ENCODE results near the gene MRM1.
"Not testable (repeated sequence)": the region's sequence is repeated elsewhere in the genome, so short reads cannot be mapped to it uniquely, and the experiment has no call there.

The MRM1 gene

GRCh38 chr17:36602030-36602748 is 806 bp downstream of the MRM1 start:
- DNase-seq (ENCODE audit: low spot score): no peak

GRCh38 chr17:36602924-36603384 is 1.6 kb downstream of the MRM1 start:
- peak; percentile 85 for DNase-seq (ENCODE audit: low spot score)

- DNase-seq (ENCODE audit: low spot score): not testable (repeated sequence)
Observed at GRCh38 chr17:36605028-36605427, 3.6 kb downstream of the MRM1 start.

GRCh38 chr17:36608280-36608679 is 6.9 kb downstream of the MRM1 start:
- DNase-seq (ENCODE audit: low spot score): no peak

- DNase-seq (ENCODE audit: low spot score): peak; percentile 84
Observed at GRCh38 chr17:36608794-36609497, 7.6 kb downstream of the MRM1 start.

GRCh38 chr17:36609498-36609862 is 8.1 kb downstream of the MRM1 start:
- no peak for DNase-seq (ENCODE audit: low spot score)

- no peak for DNase-seq (ENCODE audit: low spot score)
Observed at GRCh38 chr17:36610474-36610873, 9.1 kb downstream of the MRM1 start.

GRCh38 chr17:36611345-36612072 is 10.1 kb downstream of the MRM1 start:
- DNase-seq (ENCODE audit: low spot score): peak; percentile 62

- DNase-seq (ENCODE audit: low spot score): no peak
Observed at GRCh38 chr17:36612323-36612722, 10.9 kb downstream of the MRM1 start.

- DNase-seq (ENCODE audit: low spot score): no peak
Observed at GRCh38 chr17:36613155-36613554, 11.8 kb downstream of the MRM1 start.

GRCh38 chr17:36614081-36614480 is 12.7 kb downstream of the MRM1 start:
- no peak for DNase-seq (ENCODE audit: low spot score)

- no peak for DNase-seq (ENCODE audit: low spot score)
Observed at GRCh38 chr17:36614933-36615332, 13.6 kb downstream of the MRM1 start.

- no peak for DNase-seq (ENCODE audit: low spot score)
Observed at GRCh38 chr17:36616061-36617029, 15.0 kb downstream of the MRM1 start.

- no peak for DNase-seq (ENCODE audit: low spot score)
Observed at GRCh38 chr17:36617773-36618172, 16.4 kb downstream of the MRM1 start.

- DNase-seq (ENCODE audit: low spot score): no peak
Observed at GRCh38 chr17:36623281-36623680, 21.9 kb downstream of the MRM1 start.

GRCh38 chr17:36625188-36625587 is 23.8 kb downstream of the MRM1 start:
- DNase-seq (ENCODE audit: low spot score): no peak

- no peak for DNase-seq (ENCODE audit: low spot score)
Observed at GRCh38 chr17:36627101-36627500, 25.7 kb downstream of the MRM1 start.

GRCh38 chr17:36628576-36628975 is 27.2 kb downstream of the MRM1 start:
- DNase-seq (ENCODE audit: low spot score): no peak

- DNase-seq (ENCODE audit: low spot score): peak; percentile 93
Observed at GRCh38 chr17:36629252-36629847, 28.0 kb downstream of the MRM1 start.

GRCh38 chr17:36629970-36630502 is 28.7 kb downstream of the MRM1 start:
- DNase-seq (ENCODE audit: low spot score): no peak

- no peak for DNase-seq (ENCODE audit: low spot score)
Observed at GRCh38 chr17:36631022-36631421, 29.6 kb downstream of the MRM1 start.

Data from GM03348 (cell line).